Motor neuron (in vitro differentiated cells): ENCODE results near the gene NFKBIE. TPM values are rescaled to one million over a fixed set of nuclear protein-coding genes. Genes with fewer than 3 reads are reported as not detected.

Source experiments
- ATAC-seq, 8 experiments: fragments of 200-7000 bp; cut with Tn5 transposase; replicated peaks in 6 of 8; 2 replicates each; pipeline ENCODE4 v1.8.0; 2021; ENCODE audit warnings: mild to moderate bottlenecking in 8 of 8, moderate library complexity in 8 of 8
- H3K27ac ChIP-seq, 2 donors: fragments of 250-450 bp; sonication (Bioruptor Pico); 2 replicates each; pipeline ENCODE4 v1.9.0; 2021; ENCODE audit warnings: antibody characterized with exemption in 2 of 2, mild to moderate bottlenecking in 2 of 2, moderate library complexity in 1 of 2
- H3K4me1 ChIP-seq, 2 donors: fragments of 250-450 bp; sonication (Bioruptor Pico); replicated peaks in 1 of 2; 2 replicates each; pipeline ENCODE4 v1.6.1; 2021; ENCODE audit warnings: antibody characterized with exemption in 2 of 2, mild to moderate bottlenecking in 2 of 2, moderate library complexity in 1 of 2
- H3K4me3 ChIP-seq, 5 donors: fragments of 250-450 bp; sonication (Bioruptor Pico); 2 replicates each; pipeline ENCODE4 v1.9.0; 2021; ENCODE audit warnings: antibody characterized with exemption in 5 of 5, mild to moderate bottlenecking in 5 of 5, moderate library complexity in 4 of 5
- WGBS, 10 experiments: fragments of 450-650 bp; shearing (Covaris generic); methylation state at CpG; one replicate each; pipeline ENCODE4 v1.0.0; 2022; 5-methylcytosine and 5-hydroxymethylcytosine counted together
- in situ Hi-C, 9 experiments: fragments of 400-800 bp; cut with MboI; loops; one replicate each; pipeline ENCODE4 v1.15.0; 2021; ENCODE audit warnings: low sequenced_read_pairs in 9 of 9, low pct_unique_long_range_greater_than_20kb in 2 of 9; ENCODE audit not compliant: unreplicated experiment in 9 of 9
- total RNA-seq, 8 experiments: library from RNA; unstranded; fragments of 300-600 nt; gene quantifications; 2 replicates each; pipeline versions ENCODE4 v1.2.3 to v1.2.4, GENCODE V29; 2022

The NFKBIE gene
- total RNA-seq, 8 experiments from 2014 or later: 5.0 to 10.6 (median 8.0) TPM

DNA sequence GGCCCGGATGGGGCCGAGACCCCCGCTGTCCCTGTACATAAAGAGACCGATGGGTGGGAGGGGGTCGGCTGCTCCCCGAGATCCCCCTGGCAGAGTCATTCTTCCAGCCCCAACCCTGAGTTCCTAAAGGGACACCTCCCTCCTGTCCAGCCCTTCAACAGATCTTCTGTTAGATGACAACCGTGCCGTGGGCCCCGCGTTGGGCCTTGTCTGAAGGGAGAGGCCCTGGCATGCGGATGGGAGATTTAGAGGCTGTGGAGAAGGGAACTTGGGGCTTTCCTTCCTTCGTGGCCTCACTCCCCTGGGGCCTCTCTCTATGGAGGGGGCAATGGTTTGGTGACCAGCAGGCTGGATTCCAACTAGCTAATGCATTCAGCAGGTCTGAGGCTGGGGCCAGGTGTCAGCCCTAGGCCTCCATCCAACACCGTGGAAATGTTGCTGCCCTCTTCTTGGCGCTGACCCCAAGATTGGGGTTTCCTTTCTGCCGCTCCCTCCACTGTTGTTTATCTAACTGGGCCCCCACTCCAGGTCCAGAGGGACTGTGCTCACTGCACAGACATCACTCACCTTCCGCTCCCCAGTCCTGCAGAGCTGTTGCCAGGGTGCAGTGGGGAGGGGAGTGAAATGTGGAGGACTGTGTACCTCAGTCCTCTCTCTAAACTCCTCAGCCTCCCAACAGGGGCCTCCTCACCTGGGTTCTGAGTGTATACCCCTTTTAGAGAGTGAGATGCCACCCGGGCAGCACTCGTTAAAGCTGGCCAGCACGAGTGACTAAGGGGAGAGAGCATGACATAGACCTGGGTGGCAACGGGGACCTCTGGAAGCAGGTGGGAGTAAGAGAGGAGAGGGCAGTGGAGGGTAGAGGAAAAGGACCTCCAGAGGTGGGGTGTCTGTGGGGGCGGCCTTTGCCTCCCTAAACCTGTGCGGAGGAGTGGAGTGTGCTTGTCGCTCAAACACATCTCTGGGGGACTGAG, 11.6 kb upstream of the NFKBIE start:
- ATAC-seq: no peak
- peaks cover 4 to 21% of the 10 kb centered on the region in 2 donors for H3K4me1 ChIP-seq
- WGBS, 10 experiments: 50 to 100% (median 72%) methylated on average over 1 to 6 of the region's 23 CpGs; no CpG with 5 or more reads in 3 of the 10 experiments
- in situ Hi-C loops: loop anchor here in 1 of 9 experiments (10.0 kb wide), 1 partner anchor 58 kb away; no protein-coding TSS in a partner anchor
- peak overlapping the region in 1 of 2 donors; percentile 61 for H3K27ac ChIP-seq
- H3K4me3 ChIP-seq: no peak overlapping the region

DNA sequence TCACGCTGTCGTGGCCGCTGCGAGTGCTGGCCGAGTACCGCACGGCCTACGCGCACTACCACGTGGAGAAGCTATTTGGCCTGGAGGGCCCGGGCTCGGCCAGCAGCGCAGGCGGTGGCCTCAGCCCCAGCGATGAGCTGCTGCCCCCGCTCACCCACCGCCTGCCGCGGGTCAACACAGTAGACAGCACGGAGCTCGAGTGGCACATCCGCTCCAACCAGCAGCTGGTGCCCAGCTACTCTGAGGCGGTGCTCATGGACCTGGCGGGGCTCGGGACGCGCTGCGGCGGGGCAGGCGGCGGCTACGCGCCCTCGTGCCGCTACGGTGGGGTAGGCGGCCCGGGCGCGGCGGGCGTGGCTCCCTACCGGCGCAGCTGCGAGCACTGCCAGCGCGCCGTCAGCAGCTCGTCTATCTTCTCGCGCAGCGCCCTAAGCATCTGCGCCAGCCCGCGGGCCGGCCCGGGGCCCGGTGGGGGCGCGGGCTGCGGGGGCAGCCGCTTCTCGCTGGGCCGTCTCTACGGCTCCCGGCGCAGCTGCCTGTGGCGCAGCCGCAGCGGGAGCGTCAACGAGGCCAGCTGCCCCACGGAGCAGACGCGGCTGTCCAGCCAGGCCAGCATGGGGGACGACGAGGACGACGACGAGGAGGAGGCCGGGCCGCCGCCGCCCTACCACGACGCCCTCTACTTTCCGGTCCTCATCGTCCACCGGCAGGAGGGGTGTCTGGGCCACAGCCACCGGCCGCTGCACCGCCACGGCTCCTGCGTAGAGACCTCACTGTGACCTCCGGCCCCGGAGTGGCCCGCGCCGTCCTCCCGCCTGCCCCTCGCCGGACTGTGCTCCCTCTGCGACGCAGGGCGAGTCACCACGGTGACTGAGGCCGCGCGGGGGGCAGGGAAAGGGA, 10.6 kb upstream of the NFKBIE start:
- in situ Hi-C loops: loop anchor here in 1 of 9 experiments (10.0 kb wide), 1 partner anchor 59 kb away; no protein-coding TSS in a partner anchor
- 7 to 89% (median 86%) methylated on average over 3 to 5 of the region's 109 CpGs; no CpG with 5 or more reads in 7 of the 10 experiments for WGBS, 10 experiments

DNA sequence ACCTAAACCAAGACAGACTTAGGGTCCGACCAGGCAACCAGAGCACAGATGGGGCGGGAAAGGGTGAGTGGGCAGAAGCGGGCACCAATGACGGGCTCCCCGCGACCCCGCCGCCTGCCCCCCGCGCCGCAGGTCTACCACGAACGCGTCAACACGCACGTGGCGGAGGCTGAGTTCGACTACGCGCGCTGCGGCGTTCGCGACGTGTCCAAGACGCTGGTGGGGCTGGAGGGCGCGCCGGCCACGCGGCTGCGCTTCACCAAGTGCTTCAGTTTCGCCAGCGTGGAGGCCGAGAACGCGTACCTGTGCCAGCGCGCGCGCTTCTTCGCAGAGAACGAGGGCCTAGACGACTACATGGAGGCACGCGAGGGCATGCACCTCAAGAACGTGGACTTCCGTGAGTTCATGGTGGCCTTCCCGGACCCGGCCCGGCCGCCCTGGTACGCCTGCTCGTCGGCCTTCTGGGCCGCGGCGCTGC, 10.0 kb upstream of the NFKBIE start:
- ATAC-seq: no peak
- Histone ChIP-seq H3K4me3 (no peak overlapping the region), H3K27ac (no peak overlapping the region), H3K4me1 (peaks cover 11 to 26% of the 10 kb centered on the region in 2 donors)
- WGBS, 10 experiments: 93 to 100% (median 99%) methylated on average over 1 to 36 of the region's 59 CpGs; no CpG with 5 or more reads in 3 of the 10 experiments
- in situ Hi-C loops: loop anchor here in 1 of 9 experiments (10.0 kb wide), 1 partner anchor 59 kb away; no protein-coding TSS in a partner anchor

More for the DNA sequence above, 10.6 kb upstream of the NFKBIE start:
- ATAC-seq: peak in 4 of 8 experiments; percentile 29 to 94 (median 88)
- H3K4me3 ChIP-seq: no peak overlapping the region
- peaks cover 11 to 26% of the 10 kb centered on the region in 2 donors for H3K4me1 ChIP-seq
- peak overlapping the region in 1 of 2 donors; percentile 61 for H3K27ac ChIP-seq

DNA sequence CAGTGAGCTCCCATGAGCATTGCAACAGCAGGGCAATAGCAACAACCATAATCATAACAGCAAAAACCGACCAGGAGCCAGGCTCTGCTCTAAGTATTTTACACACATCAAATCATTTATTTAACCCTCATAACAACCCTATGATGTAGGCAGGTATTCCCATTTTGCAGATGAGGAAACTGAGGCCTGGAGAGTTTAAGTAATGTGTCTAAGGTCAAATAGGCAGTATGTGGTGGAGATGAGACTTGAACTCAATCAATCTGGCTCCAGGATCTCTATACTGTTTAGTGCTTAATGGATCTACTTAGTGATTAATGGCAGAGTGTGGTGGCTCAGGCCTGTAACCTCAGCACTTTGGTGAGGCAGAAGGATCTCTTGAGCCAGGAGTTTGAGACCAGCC, 8.3 kb upstream of the NFKBIE start:
- WGBS, 10 experiments: 0 to 100% methylated on average over 1 of the region's 1 CpG; no CpG with 5 or more reads in 8 of the 10 experiments
- no peak overlapping the region for H3K27ac ChIP-seq
- H3K4me3 ChIP-seq: no peak overlapping the region
- H3K4me1 ChIP-seq: peaks cover 23 to 42% of the 10 kb centered on the region in 2 donors
- in situ Hi-C loops: loop anchor here in 1 of 9 experiments (10.0 kb wide), 1 partner anchor 61 kb away; no protein-coding TSS in a partner anchor
- no peak for ATAC-seq

DNA sequence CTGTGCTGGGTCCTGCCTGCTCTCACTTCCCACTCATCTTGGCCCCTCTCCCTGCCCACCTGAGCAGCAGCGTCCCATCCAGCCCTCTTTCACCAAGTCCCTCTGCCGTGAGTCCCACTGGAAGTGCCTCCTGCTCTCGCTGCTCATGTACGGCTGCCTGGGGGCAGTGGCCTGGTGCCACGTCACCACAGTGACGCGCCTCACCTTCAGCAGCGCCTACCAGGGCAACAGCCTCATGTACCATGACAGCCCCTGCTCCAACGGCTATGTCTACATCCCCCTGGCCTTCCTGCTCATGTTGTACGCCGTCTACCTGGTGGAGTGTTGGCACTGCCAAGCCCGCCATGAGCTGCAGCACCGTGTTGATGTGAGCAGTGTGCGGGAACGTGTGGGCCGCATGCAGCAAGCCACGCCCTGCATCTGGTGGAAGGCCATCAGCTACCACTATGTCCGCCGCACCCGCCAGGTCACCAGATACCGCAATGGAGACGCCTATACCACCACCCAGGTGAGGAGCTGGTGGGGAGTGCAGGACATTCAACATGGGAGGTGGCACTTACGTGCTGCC, 7.7 kb upstream of the NFKBIE start:
- peaks cover 29 to 48% of the 10 kb centered on the region in 2 donors for H3K4me1 ChIP-seq
- H3K27ac ChIP-seq: no peak overlapping the region
- WGBS, 10 experiments: 0 to 100% (median 93%) methylated on average over 1 to 15 of the region's 23 CpGs; no CpG with 5 or more reads in 1 of the 10 experiments
- no peak overlapping the region for H3K4me3 ChIP-seq
- no peak for ATAC-seq
- in situ Hi-C loops: loop anchor here in 1 of 9 experiments (10.0 kb wide), 1 partner anchor 62 kb away; no protein-coding TSS in a partner anchor

DNA sequence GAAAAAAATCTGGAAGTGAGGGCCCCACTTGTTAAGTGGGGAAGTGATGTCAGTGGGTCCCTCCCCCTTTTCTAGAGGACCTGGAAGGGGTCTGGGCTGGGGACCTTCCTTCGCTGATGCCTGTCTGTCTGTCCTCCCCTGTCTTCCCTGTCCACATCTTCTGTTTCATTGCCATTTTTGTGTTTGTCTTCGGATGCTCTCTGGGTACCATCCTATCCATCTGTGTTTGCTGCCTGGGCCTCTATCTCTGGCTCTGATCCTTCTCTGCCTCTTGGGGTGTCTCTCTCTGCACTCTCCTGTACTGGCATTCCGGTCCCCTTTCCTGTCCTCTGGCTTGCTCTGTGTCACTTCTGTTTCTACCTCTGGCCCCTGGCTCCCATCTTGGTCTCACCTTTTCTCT, 7.2 kb upstream of the NFKBIE start:
- in situ Hi-C loops: loop anchor here in 1 of 9 experiments (10.0 kb wide), 1 partner anchor 62 kb away; no protein-coding TSS in a partner anchor
- H3K4me1 ChIP-seq: peaks cover 29 to 52% of the 10 kb centered on the region in 2 donors
- no peak overlapping the region for H3K4me3 ChIP-seq
- WGBS, 10 experiments: 38 to 100% (median 96%) methylated on average over 1 to 3 of the region's 3 CpGs; no CpG with 5 or more reads in 2 of the 10 experiments
- no peak for ATAC-seq
- no peak overlapping the region for H3K27ac ChIP-seq

DNA sequence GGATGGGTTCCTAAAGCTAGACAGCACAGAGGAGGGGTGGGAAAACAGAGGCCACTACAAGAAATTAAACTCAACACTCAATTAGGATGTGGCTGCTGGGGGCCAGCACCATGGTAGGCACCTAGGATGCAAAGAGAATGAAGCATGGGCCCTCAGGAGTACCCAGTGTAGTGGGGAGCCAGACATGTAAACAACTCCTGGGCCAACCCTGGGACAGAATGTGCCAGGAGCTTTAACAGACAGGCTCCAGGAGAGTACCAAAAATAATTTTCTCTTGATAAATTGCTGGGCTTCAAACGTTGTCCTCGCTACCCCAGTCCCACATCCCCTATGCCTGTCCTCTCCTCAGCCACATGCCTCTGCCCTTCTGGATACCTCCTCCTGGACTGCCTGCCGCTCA, 6.6 kb upstream of the NFKBIE start:
- peaks cover 29 to 55% of the 10 kb centered on the region in 2 donors for H3K4me1 ChIP-seq
- ATAC-seq: no peak
- in situ Hi-C loops: loop anchor here in 1 of 9 experiments (10.0 kb wide), 1 partner anchor 63 kb away; no protein-coding TSS in a partner anchor
- WGBS, 10 experiments: no CpG with 5 or more reads among the region's 3 CpGs
- H3K27ac ChIP-seq: no peak overlapping the region
- H3K4me3 ChIP-seq: peak overlapping the region in 4 of 5 donors; percentile 51 to 95 (median 82)

DNA sequence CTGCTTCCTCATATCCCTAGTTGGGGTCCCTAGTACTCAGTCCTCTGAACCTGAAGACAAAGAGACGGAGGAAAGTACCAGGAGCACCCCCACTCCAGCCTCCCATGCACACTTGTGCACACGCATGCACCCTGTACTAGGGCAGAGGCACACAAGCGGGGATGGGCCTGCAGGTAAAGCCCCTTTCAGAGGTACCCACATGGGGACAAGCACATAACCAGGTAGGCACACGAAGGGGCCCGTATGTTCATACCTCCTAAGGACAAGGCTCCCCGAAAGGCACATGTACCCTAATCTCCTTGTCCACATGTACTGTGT, 6.0 kb upstream of the NFKBIE start:
- Histone ChIP-seq H3K4me1 (peaks cover 29 to 51% of the 10 kb centered on the region in 2 donors), H3K4me3 (peak overlapping the region; percentile 51 to 95 (median 79)), H3K27ac (peak overlapping the region; percentile 19 to 90)
- WGBS, 10 experiments: 20 to 100% (median 93%) methylated on average over 1 to 3 of the region's 6 CpGs; no CpG with 5 or more reads in 7 of the 10 experiments
- peak in 5 of 8 experiments; percentile 3 to 10 (median 5) for ATAC-seq
- in situ Hi-C loops: loop anchor here in 1 of 9 experiments (10.0 kb wide), 1 partner anchor 63 kb away; no protein-coding TSS in a partner anchor

DNA sequence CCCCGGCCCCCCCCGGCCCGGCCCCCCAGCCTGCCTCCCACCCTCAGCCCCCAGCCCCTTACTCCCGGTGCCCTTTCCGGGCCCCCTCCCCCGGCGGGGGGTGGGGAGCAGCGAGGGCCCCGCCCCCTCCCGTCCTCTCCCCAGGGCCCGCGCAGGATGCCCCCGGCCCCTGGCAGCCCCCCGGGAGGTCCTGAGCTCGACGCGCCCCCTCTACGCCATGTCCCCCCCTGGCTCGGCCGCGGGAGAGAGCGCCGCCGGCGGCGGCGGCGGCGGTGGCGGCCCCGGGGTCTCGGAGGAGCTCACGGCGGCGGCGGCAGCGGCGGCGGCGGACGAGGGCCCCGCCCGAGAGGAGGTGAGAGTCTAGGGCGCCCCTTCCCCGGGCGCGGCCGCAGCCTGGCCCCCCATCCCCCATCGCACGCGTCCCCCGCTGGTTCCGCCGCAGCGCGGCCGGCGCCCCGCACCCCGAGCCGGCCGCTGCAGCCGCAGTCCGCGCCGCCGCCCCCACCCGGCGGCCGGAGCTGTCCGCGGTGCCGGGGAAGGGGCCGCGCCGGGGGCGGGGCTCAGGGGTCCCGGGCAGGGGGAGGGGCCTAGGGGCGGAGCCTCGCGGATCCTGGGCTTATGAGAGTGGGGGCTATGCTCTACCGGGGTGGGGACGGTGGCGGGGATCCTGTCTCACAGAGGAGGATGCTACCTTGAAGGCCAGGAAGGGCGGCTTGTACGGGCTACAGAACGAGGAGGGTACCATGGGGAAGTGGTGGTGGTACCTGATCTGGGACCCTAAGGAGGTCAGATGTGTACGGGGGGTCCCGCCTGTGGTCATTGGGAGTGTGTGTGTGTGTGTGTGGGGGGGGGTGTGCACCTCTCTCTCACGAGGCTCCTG, 5.4 kb upstream of the NFKBIE start:
- Histone ChIP-seq H3K4me1 (peaks cover 30 to 46% of the 10 kb centered on the region in 2 donors), H3K27ac (peak overlapping the region; percentile 90 to 93), H3K4me3 (peak overlapping the region; percentile 51 to 95 (median 79))
- 0% methylated on average over 1 of the region's 90 CpGs; no CpG with 5 or more reads in 9 of the 10 experiments for WGBS, 10 experiments
- peak in 6 of 8 experiments; percentile 53 to 75 (median 68) for ATAC-seq
- in situ Hi-C loops: loop anchor here in 1 of 9 experiments (10.0 kb wide), 1 partner anchor 64 kb away; no protein-coding TSS in a partner anchor

DNA sequence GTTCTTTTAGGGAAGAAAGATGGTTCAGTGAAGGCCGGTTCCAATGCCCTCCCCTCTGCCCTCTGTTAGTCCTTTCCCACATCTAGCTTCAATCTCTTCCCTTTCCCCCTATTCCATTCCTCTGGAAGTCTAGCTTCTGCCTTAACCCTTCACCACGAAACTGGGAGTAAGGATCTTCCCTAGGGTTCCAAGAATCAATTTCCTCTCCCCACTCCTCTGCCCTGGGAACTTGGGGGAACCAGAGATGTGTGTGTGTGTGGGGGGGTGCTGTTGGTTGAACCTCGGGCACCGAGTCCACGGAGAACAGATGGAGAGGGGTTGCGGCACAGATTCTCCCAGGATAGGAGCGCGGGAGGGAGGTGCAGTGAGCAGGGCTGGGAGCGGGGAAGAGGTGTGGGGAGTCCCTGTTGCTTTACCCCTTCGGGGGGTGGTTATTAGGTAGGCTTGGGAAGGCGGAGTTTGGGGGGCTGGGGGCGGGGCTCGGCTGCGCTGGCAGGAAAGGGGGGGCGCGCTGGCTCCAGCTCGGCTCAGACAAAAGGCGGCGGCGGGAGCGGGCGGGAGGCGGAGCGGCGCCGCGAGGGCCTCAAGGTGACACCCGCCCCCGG, 4.7 kb upstream of the NFKBIE start, which contains the start of gene TMEM151B:
Gene TMEM151B (plus strand): TSS at position 530 of the 605 bp plus-strand sequence. CDS start 293 bp downstream, outside the sequence.
- ATAC-seq: peak in 5 of 8 experiments; percentile 0 to 28 (median 15)
- WGBS, 10 experiments: 0 to 80% (median 35%) methylated on average over 1 to 2 of the region's 29 CpGs; no CpG with 5 or more reads in 5 of the 10 experiments
- H3K27ac ChIP-seq: peak within 1 kb of the TSS; percentile 90 to 93

More for the DNA sequence above, 4.7 kb upstream of the NFKBIE start, which contains the start of gene TMEM151B:
- H3K4me1 ChIP-seq: peaks cover 32 to 45% of the 10 kb centered on the region in 2 donors
- in situ Hi-C loops: loop anchor here in 4 of 9 experiments (10.0 kb wide), 1 partner anchor 65 kb away; no protein-coding TSS in a partner anchor
- H3K4me3 ChIP-seq: peak within 1 kb of the TSS; percentile 51 to 95 (median 79)
